Measurements from ENCODE around the gene SLC35A3. TPM values are rescaled to one million over a fixed set of nuclear protein-coding genes. Genes with fewer than 3 reads are reported as not detected.

SLC35A3 gene
- total and polyA plus RNA-seq, 2 of the 4 experiments (the other 2 are of a cell fraction), result 9.6 to 13.6 TPM

DNA sequence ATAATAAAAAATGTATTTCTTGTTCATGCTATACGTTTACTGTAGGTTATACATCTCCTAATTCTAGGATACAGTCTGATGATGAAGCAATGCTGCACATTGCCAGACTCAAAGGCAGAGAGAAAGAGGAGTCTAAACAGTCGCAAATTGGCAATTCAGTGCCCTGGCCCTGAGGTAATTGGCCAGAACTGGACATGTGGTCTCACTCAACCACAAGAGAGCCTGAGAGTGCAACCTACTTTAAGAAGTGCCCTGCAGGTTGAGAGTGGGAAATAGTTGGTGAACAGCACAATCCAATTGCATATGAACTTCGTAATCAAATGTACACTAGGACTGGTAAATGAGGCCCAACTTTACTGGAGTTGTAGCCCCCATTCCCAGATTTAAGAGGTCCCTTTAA is 5.0 kb upstream of the SLC35A3 start:
- no CpG with 5 or more reads among the region's 3 CpGs for WGBS, 2 experiments (ENCODE audit: extremely low coverage in 2 of 2, insufficient read length in 1 of 2)

More for the DNA sequence above, 5.0 kb upstream of the SLC35A3 start:
- Histone ChIP-seq H3K27me3 (ENCODE audit: control insufficient read depth, insufficient read depth, low read length) (no peaks in the 10 kb centered on the region), H2BK20ac (ENCODE audit: low read depth, low read length) (no peak overlapping the region), H3K23ac (ENCODE audit: low read depth, low read length) (no peak overlapping the region), H3K4me3 (ENCODE audit: insufficient read depth, low read depth, low read length) (no peak overlapping the region), H3K56ac (ENCODE audit: extremely low read depth, insufficient read depth, low read length) (no peak overlapping the region), H4K20me1 (ENCODE audit: insufficient read depth, low read length) (no peaks in the 10 kb centered on the region), H3K79me1 (ENCODE audit: low read depth in 1 of 2, low read length in 2 of 2) (peaks cover 5 to 7% of the 10 kb centered on the region in 2 experiments; a peak in 3 of 4 replicates), H3K9me3 (ENCODE audit: control insufficient read depth, insufficient read depth, low read length) (no peaks in the 10 kb centered on the region), H4K5ac (ENCODE audit: low read depth, low read length) (no peak overlapping the region), H3K9ac (ENCODE audit: low read depth, low read length) (no peak overlapping the region), H4K91ac (ENCODE audit: insufficient read depth, low read depth, low read length) (no peak overlapping the region), H2AK5ac (ENCODE audit: low read depth, low read length) (no peak overlapping the region), H3K14ac (replicated peaks; ENCODE audit: low read depth, low read length) (no peak overlapping the region), H2AFZ (replicated peaks; ENCODE audit: low read length, poor library complexity) (no peak overlapping the region), H3K9me1 (ENCODE audit: insufficient read depth, low read length) (peaks cover 9% of the 10 kb centered on the region), H3K36me3 (ENCODE audit: control insufficient read depth, insufficient read depth, low read length) (no peaks in the 10 kb centered on the region), H2AK9ac (replicated peaks; ENCODE audit: low read depth, low read length, poor library complexity) (no peak overlapping the region), H2BK5ac (ENCODE audit: low read depth, low read length, poor library complexity, severe bottlenecking) (no peak overlapping the region), H2BK120ac (ENCODE audit: low read depth, low read length) (no peak overlapping the region), H3K27ac (ENCODE audit: insufficient read depth, low read length) (no peak overlapping the region), H3K4me1 (ENCODE audit: control insufficient read depth, insufficient read depth, low read length) (peaks cover 4% of the 10 kb centered on the region), H3K4ac (ENCODE audit: low read depth, low read length) (no peak overlapping the region), H3K4me2 (ENCODE audit: low read depth, low read length) (no peak overlapping the region), H4K8ac (ENCODE audit: low read depth in 2 of 2, low read length in 2 of 2) (no peak overlapping the region), H2BK15ac (ENCODE audit: low read depth, low read length) (no peak overlapping the region), H3K18ac (ENCODE audit: low read depth, low read length) (no peak overlapping the region)
- intact Hi-C loops (cut with micrococcal nuclease) (no loop called here), dilution Hi-C loops (cut with HindIII; ENCODE audit: low sequenced_read_pairs, unreplicated experiment) (no loop called here), in situ Hi-C loops (cut with MboI; ENCODE audit: low sequenced_read_pairs) (no loop called here)
- ChIA-PET POLR2A (ENCODE audit: unreplicated experiment) (no interaction called here), CTCF (no interaction called here)
- TF ChIP-seq MAFK (IDR thresholded peaks at IDR 0.05; ENCODE audit: low read depth, low read length) (no peak), RAD21 (IDR thresholded peaks at IDR 0.05; ENCODE audit: low read length) (no peak), CHD1 (IDR thresholded peaks at IDR 0.05; ENCODE audit: low read depth, low read length) (no peak), CEBPB (IDR thresholded peaks at IDR 0.05; ENCODE audit: low read depth, low read length) (no peak), SMC3 (IDR thresholded peaks at IDR 0.05; ENCODE audit: low read depth, low read length) (no peak), FOS (IDR thresholded peaks at IDR 0.05; ENCODE audit: low read depth, low read length) (no peak), POLR2A (IDR thresholded peaks at IDR 0.05; ENCODE audit: low read depth, low read length) (no peak), USF2 (IDR thresholded peaks at IDR 0.05; ENCODE audit: low read depth, low read length) (no peak), MXI1 (IDR thresholded peaks at IDR 0.05; ENCODE audit: borderline replicate concordance, low read depth, low read length) (no peak)
- TF ChIP-seq, protein P1, sequence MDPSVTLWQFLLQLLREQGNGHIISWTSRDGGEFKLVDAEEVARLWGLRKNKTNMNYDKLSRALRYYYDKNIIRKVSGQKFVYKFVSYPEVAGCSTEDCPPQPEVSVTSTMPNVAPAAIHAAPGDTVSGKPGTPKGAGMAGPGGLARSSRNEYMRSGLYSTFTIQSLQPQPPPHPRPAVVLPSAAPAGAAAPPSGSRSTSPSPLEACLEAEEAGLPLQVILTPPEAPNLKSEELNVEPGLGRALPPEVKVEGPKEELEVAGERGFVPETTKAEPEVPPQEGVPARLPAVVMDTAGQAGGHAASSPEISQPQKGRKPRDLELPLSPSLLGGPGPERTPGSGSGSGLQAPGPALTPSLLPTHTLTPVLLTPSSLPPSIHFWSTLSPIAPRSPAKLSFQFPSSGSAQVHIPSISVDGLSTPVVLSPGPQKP (IDR thresholded peaks at IDR 0.05; ENCODE audit: borderline replicate concordance, low read depth, low read length), result no peak
- DNase-seq (no peak), ATAC-seq (ENCODE audit: low read depth) (no peak)
- BruUV-seq (replicated peaks), result no TSS peak
